ENCODE results near the gene IGSF3. TPM values are rescaled to one million over a fixed set of nuclear protein-coding genes. Genes with fewer than 3 reads are reported as not detected.

The IGSF3 gene
- total and polyA plus RNA-seq, 10 of the 15 experiments (the other 5 are each of a cell fraction or from before 2014, with no cell fraction given) = 1.4 to 18.0 (median 9.6) TPM

GRCh38 chr1:116678732-116679090, 11.2 kb upstream of the IGSF3 start:
- Histone ChIP-seq H3K27me3 (replicated peaks in 1 of 2; ENCODE audit: control insufficient read depth in 2 of 2, insufficient read depth in 2 of 2, low read length in 1 of 2) (no peaks in the 10 kb centered on the region), H3K9ac (ENCODE audit: control insufficient read depth, insufficient read depth, low read length) (no peak overlapping the region), H3K27ac (ENCODE audit: control insufficient read depth, insufficient read depth) (no peak overlapping the region), H3K4me1 (ENCODE audit: control insufficient read depth, insufficient read depth, low read length) (no peaks in the 10 kb centered on the region), H2AFZ (ENCODE audit: control insufficient read depth, low read depth, low read length) (no peak overlapping the region), H3K79me2 (ENCODE audit: control insufficient read depth, insufficient read depth, low read length) (no peaks in the 10 kb centered on the region), H3K4me3 (no peak overlapping the region), H3K4me2 (ENCODE audit: control insufficient read depth, insufficient read depth) (no peak overlapping the region), H3K9me3 (replicated peaks; ENCODE audit: control insufficient read depth, insufficient read depth, low read length) (no peaks in the 10 kb centered on the region; the same call in 2 of the 3 replicates), H3K36me3 (ENCODE audit: control insufficient read depth in 2 of 2, insufficient read depth in 2 of 2, low read length in 1 of 2) (no peaks in the 10 kb centered on the region), H4K20me1 (ENCODE audit: control insufficient read depth, insufficient read depth) (no peaks in the 10 kb centered on the region)
- ChIA-PET POLR2A (interaction anchor here (0.8 kb wide), 1 partner anchor 10 kb away, joined by 3 read pairs; no protein-coding TSS in a partner anchor), RAD21 (ENCODE audit: unreplicated experiment) (interaction anchor here (1.0 kb wide), 1 partner anchor 85 kb away, joined by 4 read pairs; no protein-coding TSS in a partner anchor), SMC1A (ENCODE audit: uncharacterized antibody, unreplicated experiment) (interaction anchor here (0.7 to 1.7 kb wide), 4 partner anchors 17 to 378 kb away, joined by 3 to 9 read pairs (median 4); no protein-coding TSS in a partner anchor), CTCF (interaction anchor here (0.6 to 3.7 kb wide), 6 partner anchors 11 to 540 kb away, joined by 3 to 13 read pairs (median 6); partner anchors contain the start of gene IGSF3)
- FAIRE-seq = no peak
- BruUV-seq (replicated peaks) = no TSS peak
- intact Hi-C loops (cut with micrococcal nuclease; ENCODE audit: unreplicated experiment) = no loop called here
- 3% methylated on average over 2 of the region's 2 CpGs for WGBS (ENCODE audit: insufficient coverage, insufficient replicate concordance, low lambda C conversion rate, missing lambda C conversion rate)
- DNase-seq (ENCODE audit: low read depth, low spot score) = no peak
- in situ Hi-C loops (cut with MboI) = no loop called here
- TF ChIP-seq NBN (IDR thresholded peaks at IDR 0.05) = 0 out of 2 replicates have a peak, but pooled peaks have one; percentile 18
- no peak for TF ChIP-seq E4F1 (IDR thresholded peaks at IDR 0.05; ENCODE audit: borderline replicate concordance, partially characterized antibody)
- TF ChIP-seq MYB (IDR thresholded peaks at IDR 0.05; ENCODE audit: borderline replicate concordance, low read depth, low read length) = no peak
- ATAC-seq = no peak
